Transverse colon (tissue), 4 donors: ENCODE results near the gene WWOX. TPM values are rescaled to one million over a fixed set of nuclear protein-coding genes. Genes with fewer than 3 reads are reported as not detected.

Experiments used
- DNase-seq: peaks from one replicate; pipeline ENCODE4 v3.0.0-alpha.2; 2019
- H3K27ac ChIP-seq, 4 donors: fragments of 200-600 bp; sonication (generic); 2 replicates each; pipeline ENCODE4 v1.5.1; 2016 to 2018; ENCODE audit warnings: inconsistent platforms in 4 of 4
- H3K27me3 ChIP-seq: fragments of 200-600 bp; sonication (generic); 2 replicates; pipeline ENCODE4 v1.5.1; 2017; ENCODE audit warnings: inconsistent platforms
- H3K36me3 ChIP-seq, 4 donors: fragments of 200-600 bp; sonication (generic); 2 replicates each; pipeline ENCODE4 v1.5.1; 2017 to 2019; ENCODE audit warnings: inconsistent platforms in 4 of 4
- H3K4me1 ChIP-seq, 4 donors: fragments of 200-600 bp; sonication (generic); 2 replicates each; pipeline ENCODE4 v1.5.1; 2017 to 2020; ENCODE audit warnings: inconsistent platforms in 4 of 4
- H3K4me3 ChIP-seq, 4 donors: fragments of 200-600 bp; sonication (generic); 1 replicate in 1 of 4; 2 replicates in 3 of 4; pipeline versions ENCODE4 v1.5.1 to v1.6.1; 2017 to 2019; ENCODE audit warnings: inconsistent platforms in 4 of 4
- H3K9me3 ChIP-seq, 2 donors: fragments of 200-600 bp; sonication (generic); 2 replicates each; pipeline ENCODE4 v1.5.1; 2017 to 2019; ENCODE audit warnings: inconsistent platforms in 2 of 2
- EP300 ChIP-seq: sonication (generic); formaldehyde crosslinking; IDR thresholded peaks from one replicate; pipeline ENCODE4 v1.6.1; 2017; ENCODE audit warnings: antibody characterized with exemption, low read depth
- POLR2A ChIP-seq: fragments of 450-650 bp; IDR thresholded peaks from one replicate; pipeline ENCODE4 v1.6.1; 2016; ENCODE audit warnings: antibody characterized with exemption, mild to moderate bottlenecking, moderate library complexity
- POLR2AphosphoS5 ChIP-seq, 3 donors: sonication (generic); formaldehyde crosslinking; IDR thresholded peaks; one replicate each; pipeline ENCODE4 v1.6.1; 2016; ENCODE audit warnings: antibody characterized with exemption in 3 of 3
- WGBS, 2 donors: methylation state at CpG; one replicate each; pipeline ENCODE4 v1.1.5; 2018; ENCODE audit warnings: low coverage in 1 of 2; 5-methylcytosine and 5-hydroxymethylcytosine counted together
- in situ Hi-C, 4 donors: fragments of 200-750 bp; cut with MboI; loops; one replicate each; pipeline versions ENCODE4 v1.15.0 to v1.15.1; 2017; ENCODE audit warnings: low sequenced_read_pairs in 3 of 4, low pct_ligation_motif_present in 1 of 4, low pct_unique_long_range_greater_than_20kb in 1 of 4
- intact Hi-C: fragments of 100-400 bp; cut with DNase I; formaldehyde crosslinking; loops from one replicate; pipeline ENCODE4 v1.15.1; 2023; ENCODE audit warnings: low total_unique reads
- total RNA-seq, 4 donors: library from RNA; depleted of rRNA; stranded (reverse); fragments of >200 nt; gene quantifications; one replicate each; pipeline ENCODE4 v1.1.0, GENCODE V29; 2016
- TF ChIP-seq, protein P1 (sequence below), 5 experiments: fragments of 200-600 bp in 3 of 5; fragments of 450-650 bp in 2 of 5; sonication (generic) in 3 of 5; IDR thresholded peaks; 1 replicate in 2 of 5; 2 replicates in 3 of 5; pipeline ENCODE4 v1.5.1; 2016 to 2017; ENCODE audit warnings: antibody characterized with exemption in 5 of 5, inconsistent platforms in 3 of 5, mild to moderate bottlenecking in 2 of 5, moderate library complexity in 1 of 5

Gene WWOX
- total RNA-seq, 4 donors from 2014 or later = 11.2 to 53.8 (median 24.8) TPM

- intact Hi-C loops = no loop called here
- WGBS, 2 donors = 80 to 82% methylated on average over 2 of the region's 2 CpGs
- in situ Hi-C loops = no loop called here
Observed at GRCh38 chr16:78822509-78822908, 723.1 kb downstream of the WWOX start.

DNA sequence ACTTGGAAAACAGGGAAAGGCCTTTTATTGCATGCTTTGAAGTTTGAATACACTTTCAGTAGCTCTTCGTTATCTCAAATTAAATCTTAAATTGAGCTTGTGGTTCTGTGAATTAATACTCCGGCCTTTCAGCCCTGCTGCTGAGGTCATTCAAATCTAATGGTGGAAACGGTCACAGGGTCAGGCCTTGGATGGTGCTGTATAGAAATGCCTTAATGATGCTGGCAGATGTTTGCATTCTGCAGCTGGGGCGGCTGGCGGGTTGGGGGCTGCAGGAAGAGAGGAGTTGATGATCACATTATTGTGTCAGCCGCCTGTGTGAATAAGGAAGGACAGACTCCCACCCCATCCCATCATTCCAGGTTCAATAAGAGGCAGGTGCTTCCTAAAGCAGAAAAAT lies 723.6 kb downstream of the WWOX start:
- H3K27me3 ChIP-seq = no peaks in the 10 kb centered on the region
- DNase-seq = no peak
- WGBS, 2 donors = 74 to 100% methylated on average over 1 to 6 of the region's 6 CpGs
- in situ Hi-C loops (no loop called here), intact Hi-C loops (no loop called here)
- H3K4me3 ChIP-seq = no peak overlapping the region
- no peaks in the 10 kb centered on the region for H3K9me3 ChIP-seq
- TF ChIP-seq, protein P1, sequence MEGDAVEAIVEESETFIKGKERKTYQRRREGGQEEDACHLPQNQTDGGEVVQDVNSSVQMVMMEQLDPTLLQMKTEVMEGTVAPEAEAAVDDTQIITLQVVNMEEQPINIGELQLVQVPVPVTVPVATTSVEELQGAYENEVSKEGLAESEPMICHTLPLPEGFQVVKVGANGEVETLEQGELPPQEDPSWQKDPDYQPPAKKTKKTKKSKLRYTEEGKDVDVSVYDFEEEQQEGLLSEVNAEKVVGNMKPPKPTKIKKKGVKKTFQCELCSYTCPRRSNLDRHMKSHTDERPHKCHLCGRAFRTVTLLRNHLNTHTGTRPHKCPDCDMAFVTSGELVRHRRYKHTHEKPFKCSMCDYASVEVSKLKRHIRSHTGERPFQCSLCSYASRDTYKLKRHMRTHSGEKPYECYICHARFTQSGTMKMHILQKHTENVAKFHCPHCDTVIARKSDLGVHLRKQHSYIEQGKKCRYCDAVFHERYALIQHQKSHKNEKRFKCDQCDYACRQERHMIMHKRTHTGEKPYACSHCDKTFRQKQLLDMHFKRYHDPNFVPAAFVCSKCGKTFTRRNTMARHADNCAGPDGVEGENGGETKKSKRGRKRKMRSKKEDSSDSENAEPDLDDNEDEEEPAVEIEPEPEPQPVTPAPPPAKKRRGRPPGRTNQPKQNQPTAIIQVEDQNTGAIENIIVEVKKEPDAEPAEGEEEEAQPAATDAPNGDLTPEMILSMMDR (IDR thresholded peaks at IDR 0.05) = no peak
- TF ChIP-seq EP300 (no peak), POLR2AphosphoS5 (IDR thresholded peaks at IDR 0.05) (no peak), POLR2A (no peak)
- H3K27ac ChIP-seq = no peak overlapping the region
- H3K36me3 ChIP-seq = no peaks in the 10 kb centered on the region
- H3K4me1 ChIP-seq = peaks cover 0 to under 1% (median 0%) of the 10 kb centered on the region in 4 donors

More at GRCh38 chr16:78822509-78822908, 723.1 kb downstream of the WWOX start:
- Histone ChIP-seq H3K4me3 (no peak overlapping the region), H3K27ac (no peak overlapping the region), H3K4me1 (peaks cover 0 to 6% (median 2%) of the 10 kb centered on the region in 4 donors), H3K27me3 (no peaks in the 10 kb centered on the region), H3K9me3 (no peaks in the 10 kb centered on the region), H3K36me3 (no peaks in the 10 kb centered on the region)
- TF ChIP-seq POLR2A (no peak), POLR2AphosphoS5 (IDR thresholded peaks at IDR 0.05) (no peak), EP300 (no peak)
- TF ChIP-seq, protein P1 (IDR thresholded peaks at IDR 0.05) = no peak
- no peak for DNase-seq

- Histone ChIP-seq H3K27me3 (no peaks in the 10 kb centered on the region), H3K9me3 (no peaks in the 10 kb centered on the region), H3K4me1 (no peaks in the 10 kb centered on the region), H3K27ac (no peak overlapping the region), H3K4me3 (no peak overlapping the region), H3K36me3 (no peaks in the 10 kb centered on the region)
- 100% methylated on average over 1 of the region's 1 CpG for WGBS, 2 donors
- TF ChIP-seq EP300 (no peak), POLR2A (no peak), POLR2AphosphoS5 (IDR thresholded peaks at IDR 0.05) (no peak)
- TF ChIP-seq, protein P1 (IDR thresholded peaks at IDR 0.05) = no peak
- intact Hi-C loops = no loop called here
- no peak for DNase-seq
- in situ Hi-C loops = no loop called here
Observed at GRCh38 chr16:78829280-78829679, 729.8 kb downstream of the WWOX start.

GRCh38 chr16:78830599-78830998 lies 731.1 kb downstream of the WWOX start:
- H3K4me3 ChIP-seq = no peak overlapping the region
- H3K27ac ChIP-seq = no peak overlapping the region
- intact Hi-C loops = no loop called here
- H3K27me3 ChIP-seq = no peaks in the 10 kb centered on the region
- no peaks in the 10 kb centered on the region for H3K36me3 ChIP-seq
- in situ Hi-C loops = no loop called here
- H3K9me3 ChIP-seq = no peaks in the 10 kb centered on the region
- 83 to 84% methylated on average over 9 of the region's 9 CpGs for WGBS, 2 donors
- TF ChIP-seq, protein P1 (IDR thresholded peaks at IDR 0.05) = no peak
- TF ChIP-seq POLR2AphosphoS5 (IDR thresholded peaks at IDR 0.05) (no peak), POLR2A (no peak), EP300 (no peak)
- no peak for DNase-seq
- no peaks in the 10 kb centered on the region for H3K4me1 ChIP-seq
